ENCODE measurements around the gene CUEDC2.

DNA sequence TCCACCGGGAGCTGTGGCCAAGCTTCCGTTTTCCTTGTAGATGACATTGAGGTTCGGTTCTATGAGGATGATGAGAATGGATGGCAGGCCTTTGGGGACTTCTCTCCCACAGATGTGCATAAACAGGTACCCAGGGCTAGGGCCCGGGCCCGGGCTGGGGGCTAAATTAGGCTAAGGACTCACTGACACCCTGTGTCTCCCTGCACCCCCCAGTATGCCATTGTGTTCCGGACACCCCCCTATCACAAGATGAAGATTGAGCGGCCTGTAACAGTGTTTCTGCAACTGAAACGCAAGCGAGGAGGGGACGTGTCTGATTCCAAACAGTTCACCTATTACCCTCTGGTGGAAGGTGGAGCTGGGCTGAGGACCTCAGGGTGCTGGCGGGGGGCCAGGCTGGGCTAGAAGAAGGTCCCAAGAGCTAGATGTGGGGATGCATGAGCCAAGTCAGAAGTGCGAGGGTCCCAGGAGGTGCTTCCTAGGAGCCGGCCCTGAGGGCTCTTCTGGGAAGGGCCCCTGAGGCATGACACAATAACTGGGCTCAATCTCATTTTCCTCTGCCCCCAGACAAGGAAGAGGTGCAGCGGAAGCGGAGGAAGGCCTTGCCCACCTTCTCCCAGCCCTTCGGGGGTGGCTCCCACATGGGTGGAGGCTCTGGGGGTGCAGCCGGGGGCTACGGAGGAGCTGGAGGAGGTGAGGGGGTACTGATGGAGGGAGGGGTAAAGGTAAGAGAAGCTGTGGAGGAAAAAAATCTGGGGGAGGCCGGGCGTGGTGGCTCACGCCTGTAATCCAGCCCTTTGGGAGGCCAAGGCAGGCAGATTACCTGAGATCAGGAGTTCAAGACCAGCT is 34.0 kb downstream of the CUEDC2 start:
- TF ChIP-seq, protein P1, sequence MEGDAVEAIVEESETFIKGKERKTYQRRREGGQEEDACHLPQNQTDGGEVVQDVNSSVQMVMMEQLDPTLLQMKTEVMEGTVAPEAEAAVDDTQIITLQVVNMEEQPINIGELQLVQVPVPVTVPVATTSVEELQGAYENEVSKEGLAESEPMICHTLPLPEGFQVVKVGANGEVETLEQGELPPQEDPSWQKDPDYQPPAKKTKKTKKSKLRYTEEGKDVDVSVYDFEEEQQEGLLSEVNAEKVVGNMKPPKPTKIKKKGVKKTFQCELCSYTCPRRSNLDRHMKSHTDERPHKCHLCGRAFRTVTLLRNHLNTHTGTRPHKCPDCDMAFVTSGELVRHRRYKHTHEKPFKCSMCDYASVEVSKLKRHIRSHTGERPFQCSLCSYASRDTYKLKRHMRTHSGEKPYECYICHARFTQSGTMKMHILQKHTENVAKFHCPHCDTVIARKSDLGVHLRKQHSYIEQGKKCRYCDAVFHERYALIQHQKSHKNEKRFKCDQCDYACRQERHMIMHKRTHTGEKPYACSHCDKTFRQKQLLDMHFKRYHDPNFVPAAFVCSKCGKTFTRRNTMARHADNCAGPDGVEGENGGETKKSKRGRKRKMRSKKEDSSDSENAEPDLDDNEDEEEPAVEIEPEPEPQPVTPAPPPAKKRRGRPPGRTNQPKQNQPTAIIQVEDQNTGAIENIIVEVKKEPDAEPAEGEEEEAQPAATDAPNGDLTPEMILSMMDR (conservative IDR thresholded peaks at IDR 0.05 in 1 of 2, IDR thresholded peaks at IDR 0.05 in 1 of 2; ENCODE audit: extremely low read depth in 1 of 2, insufficient read depth in 1 of 2, low read depth in 1 of 2, low read length in 2 of 2): no peak
- TF ChIP-seq EZH2 (IDR thresholded peaks at IDR 0.05; ENCODE audit: borderline replicate concordance, low read length): no peak

Measured in mammary epithelial cell (primary cell).